Retinal pigment epithelial cell (primary cell): ENCODE measurements around the gene CEP131.

Source experiments
- DNase-seq: peaks from one replicate; pipeline ENCODE4 v3.0.0-alpha.2; 2010; ENCODE audit warnings: low read depth
- H3K4me3 ChIP-seq: 2 replicates; pipeline ENCODE4 v1.5.1; 2011; ENCODE audit warnings: mild to moderate bottlenecking, low read length, control low read depth, moderate library complexity
- CTCF ChIP-seq: conservative IDR thresholded peaks from 2 replicates; pipeline ENCODE4 v1.5.1; 2011; ENCODE audit warnings: low read depth, low read length, control low read depth, inconsistent platforms

CEP131 gene

DNA sequence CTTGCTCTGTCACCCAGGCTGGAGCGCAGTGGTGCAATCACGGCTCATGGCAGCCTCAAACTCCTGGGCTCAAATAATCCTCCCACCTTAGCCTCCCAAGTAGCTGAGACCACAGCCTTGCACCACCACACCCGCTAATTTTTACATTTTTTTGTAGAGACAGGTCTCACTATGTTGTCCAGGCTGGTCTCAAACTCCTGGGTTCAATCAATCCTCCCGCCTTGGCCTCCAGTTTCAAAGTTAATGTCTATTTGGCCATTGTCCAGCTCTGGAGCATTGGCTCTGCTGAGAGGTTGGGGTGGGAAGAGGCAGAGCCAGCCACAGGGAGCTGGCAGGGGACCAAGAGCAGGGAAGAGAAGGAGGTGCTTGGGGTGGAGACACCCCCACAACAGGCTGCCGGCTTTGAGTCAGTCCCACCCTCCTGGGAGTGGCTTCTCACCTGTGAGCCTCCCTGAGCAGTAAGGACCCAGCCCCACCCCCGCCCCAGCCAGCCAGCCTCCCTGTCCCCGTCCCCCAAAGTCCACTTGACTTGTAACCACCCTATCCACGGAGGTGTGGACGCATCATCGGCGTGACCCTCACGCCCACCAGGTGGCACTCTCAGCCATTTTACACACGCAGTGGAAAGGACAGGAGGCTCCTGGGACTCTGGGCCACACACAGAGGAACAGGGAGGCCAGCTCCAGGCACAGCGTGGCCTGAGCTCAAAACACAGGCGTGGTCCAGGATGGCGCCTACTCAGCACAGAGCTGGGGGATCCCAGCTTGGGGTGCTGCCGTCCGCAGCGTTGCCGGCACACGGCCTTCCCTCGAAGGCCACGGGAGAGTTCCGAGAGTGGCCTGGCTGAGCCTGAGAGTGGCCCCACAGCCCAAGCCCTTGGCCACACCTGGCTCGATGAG lies 80.2 kb downstream of the CEP131 start:
- DNase-seq: no peak
- no peak overlapping the region for H3K4me3 ChIP-seq
- TF ChIP-seq CTCF: peak; percentile 74

DNA sequence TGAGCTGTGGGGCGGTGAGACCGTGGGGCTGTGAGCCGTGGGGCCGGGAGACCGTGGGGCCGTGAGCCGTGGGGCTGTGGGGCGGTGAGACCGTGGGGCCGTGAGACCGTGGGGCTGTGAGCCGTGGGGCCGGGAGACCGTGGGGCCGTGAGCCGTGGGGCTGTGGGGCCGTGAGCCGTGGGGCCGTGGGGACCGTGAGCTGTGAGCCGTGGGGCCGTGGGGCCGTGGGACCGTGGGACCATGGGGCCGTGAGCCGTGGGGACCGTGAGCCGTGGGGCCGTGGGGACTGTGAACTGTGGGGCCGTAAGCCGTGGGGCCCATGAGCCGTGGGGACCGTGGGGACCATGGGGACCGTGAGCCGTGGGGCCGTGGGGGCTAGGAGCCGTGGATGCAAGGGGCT lies 82.1 kb downstream of the CEP131 start:
- H3K4me3 ChIP-seq: no peak overlapping the region
- no peak for TF ChIP-seq CTCF

DNA sequence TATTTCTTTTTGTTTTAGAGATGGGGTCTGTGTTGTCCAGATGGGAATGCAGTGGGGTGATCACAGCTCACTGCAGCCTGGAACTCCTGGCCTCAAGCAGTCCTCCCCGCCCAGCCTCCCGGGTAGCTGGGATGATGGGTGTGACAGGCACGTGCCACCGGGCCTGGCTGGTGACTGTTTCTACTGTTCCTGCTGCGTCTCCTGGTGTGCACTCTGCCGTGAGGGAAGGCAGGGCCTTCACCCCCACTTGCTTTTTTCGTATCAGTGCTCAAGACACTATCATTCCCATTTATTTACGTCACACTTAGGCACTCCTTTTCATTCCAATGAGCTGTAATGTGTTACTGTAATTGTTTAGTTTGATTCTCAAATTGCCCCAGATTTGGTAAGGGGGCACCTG lies 82.7 kb downstream of the CEP131 start:
- DNase-seq: no peak
- no peak for TF ChIP-seq CTCF
- no peak overlapping the region for H3K4me3 ChIP-seq

More for the DNA sequence above, 82.1 kb downstream of the CEP131 start:
- no peak for DNase-seq
